NCI-H1105 treated with DMSO at 0.1 percent for 48 hours (cell line): Measurements from ENCODE around the gene WDR70.
"Not testable (repeated sequence)": the region's sequence is repeated elsewhere in the genome, so short reads cannot be mapped to it uniquely, and the experiment has no call there.

Experiments used
- DNase-seq: peaks from one replicate; lab custom pipeline; 2025; lab: John Stamatoyannopoulos, UW

WDR70 gene

DNA sequence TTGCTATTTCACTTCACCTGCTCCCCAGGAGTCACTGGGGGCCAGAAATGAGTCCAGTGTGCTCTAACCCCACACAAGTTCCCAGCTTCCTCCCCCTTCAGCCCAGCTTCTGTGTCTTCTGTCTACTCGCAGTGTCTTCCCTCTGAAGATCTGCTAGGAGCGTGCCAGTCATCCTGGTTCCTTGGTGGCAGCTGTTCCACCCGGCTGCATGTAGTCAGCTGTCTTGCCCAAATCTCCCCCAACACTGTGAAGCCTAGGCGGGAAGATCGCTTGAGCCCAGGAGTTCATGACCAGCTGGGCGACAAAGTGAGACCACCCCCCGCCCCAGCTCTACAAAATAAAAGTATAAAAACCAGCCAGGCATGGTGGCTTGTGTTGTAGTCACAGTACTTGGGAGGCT is 306.7 kb downstream of the WDR70 start:
- DNase-seq = no peak

DNA sequence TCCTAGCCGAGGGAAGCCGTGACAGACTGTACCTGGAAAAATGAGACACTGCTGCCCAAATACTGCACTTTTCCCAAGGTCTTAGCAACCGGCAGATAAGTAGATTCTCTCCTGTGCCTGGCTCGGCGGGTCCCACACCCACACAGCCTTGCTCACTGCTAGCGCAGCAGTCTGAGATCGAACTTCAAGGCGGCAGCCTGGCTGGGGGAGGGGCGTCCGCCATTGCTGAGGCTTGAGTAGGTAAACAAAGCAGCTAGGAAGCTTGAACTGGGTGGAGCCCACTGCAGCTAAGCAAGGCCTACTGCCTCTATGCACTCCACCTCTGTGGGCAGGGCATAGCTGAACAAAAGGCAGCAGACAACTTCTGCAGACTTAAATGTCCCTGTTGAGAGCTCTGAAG is 309.8 kb downstream of the WDR70 start:
- DNase-seq = not testable (repeated sequence)

DNA sequence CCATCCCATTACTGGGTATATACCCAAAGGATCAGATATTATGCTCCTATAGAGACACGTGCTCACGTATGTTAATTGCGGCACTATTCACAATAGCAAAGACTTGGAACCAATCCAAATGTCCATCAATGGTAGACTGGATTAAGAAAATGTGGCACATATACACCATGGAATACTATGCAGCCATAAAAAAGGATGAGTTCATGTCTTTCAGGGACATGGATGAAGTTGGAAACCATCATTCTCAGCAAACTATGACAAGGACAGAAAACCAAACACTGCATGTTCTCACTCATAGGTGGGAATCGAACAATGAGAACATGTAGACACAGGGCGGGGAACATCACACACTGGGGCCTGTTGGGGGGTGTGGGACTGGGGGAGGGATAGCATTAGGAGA is 315.2 kb downstream of the WDR70 start:
- not testable (repeated sequence) for DNase-seq

DNA sequence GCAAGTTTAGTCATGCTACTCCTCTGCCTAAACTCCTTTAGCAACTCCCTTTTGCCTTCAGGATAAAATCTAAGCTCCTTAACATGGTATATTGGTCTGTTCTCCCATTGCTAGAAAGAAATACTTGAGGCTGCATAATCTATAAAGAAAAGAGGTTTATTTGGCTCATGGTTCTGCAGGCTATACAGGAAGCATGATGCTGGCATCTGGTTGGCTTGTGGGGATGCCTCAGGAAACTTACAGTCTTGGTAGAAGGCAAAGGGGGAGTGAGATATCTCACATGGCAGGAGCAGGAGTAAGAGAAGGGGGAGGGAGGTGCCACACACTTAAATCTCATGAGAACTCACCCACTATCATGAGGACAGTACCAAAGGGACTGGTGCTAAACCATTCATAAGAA is 315.7 kb downstream of the WDR70 start:
- DNase-seq = no peak

DNA sequence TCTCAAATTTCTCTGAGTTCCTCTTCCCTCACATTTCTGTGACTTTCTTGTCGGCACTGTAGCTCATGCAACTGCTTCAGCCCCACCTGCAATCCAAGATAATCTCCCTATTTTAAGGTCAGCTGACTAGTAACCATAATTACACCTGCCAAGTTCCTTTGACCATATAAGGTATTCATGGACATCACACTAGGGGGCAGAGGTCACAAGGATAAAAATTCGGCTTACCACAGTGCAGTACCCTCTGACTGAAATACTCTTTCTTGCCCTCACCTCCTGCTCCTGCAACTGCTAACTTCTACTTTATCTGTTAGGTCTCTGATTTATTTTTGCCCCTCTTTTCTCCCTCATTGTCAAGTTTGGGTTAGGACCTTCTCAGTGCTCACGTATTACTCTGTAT is 316.5 kb downstream of the WDR70 start:
- DNase-seq = no peak

DNA sequence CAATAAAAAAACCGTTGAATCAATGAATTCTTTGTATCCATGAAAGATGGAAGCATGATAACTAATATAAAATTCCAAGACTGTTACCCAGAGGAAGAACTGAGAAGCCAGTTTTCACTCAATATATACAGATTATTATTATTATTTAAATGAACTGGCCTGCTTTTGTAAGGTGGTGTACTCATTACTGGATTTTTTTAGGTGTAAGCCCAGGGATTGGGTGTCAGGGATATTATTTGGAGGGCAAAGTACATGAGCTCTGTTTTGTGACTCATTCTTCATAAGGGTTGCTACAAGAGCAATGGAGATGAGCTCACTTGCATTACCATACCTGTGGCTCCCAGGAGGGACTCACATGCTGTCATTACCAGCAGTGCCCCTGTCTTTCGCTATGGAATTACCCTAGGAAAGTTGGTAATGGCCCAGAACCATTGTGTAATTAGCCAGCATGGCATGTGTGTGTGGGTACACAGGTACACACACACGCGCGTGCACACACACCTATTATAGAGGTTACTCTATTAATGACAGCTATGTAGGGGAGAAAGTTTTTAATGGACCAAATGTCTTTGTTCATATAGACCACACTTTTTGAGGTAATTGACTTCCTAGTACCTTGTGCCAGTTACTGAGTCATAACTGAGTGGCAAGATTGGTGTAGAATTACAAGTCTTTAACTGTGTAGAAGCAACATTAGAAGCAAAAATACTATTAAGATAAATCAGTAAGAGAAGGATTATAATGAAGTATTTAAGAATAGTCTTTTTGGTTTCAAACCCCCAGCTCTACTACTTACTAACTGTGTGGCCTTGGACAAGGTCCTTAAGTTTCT is 317.3 kb downstream of the WDR70 start:
- DNase-seq = peak; percentile 5

DNA sequence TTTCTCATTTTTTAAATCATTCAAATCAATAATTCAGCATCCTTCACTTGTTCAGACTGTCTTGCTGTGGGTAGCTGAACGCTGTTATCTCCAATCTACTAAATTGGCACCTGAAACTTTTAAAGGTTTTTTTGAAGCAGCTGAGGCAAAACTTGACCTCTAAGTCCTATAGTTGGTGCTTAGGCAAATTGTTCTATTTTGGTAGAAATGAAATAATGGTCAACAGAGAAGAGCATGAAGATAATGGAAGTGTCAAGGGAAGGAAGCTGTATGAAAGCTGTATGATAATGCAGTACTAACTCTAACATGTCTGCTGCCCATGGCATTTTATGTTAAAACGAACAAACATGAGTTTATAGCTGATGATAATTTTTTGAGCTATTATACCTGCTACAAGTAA is 322.8 kb downstream of the WDR70 start:
- DNase-seq = no peak

DNA sequence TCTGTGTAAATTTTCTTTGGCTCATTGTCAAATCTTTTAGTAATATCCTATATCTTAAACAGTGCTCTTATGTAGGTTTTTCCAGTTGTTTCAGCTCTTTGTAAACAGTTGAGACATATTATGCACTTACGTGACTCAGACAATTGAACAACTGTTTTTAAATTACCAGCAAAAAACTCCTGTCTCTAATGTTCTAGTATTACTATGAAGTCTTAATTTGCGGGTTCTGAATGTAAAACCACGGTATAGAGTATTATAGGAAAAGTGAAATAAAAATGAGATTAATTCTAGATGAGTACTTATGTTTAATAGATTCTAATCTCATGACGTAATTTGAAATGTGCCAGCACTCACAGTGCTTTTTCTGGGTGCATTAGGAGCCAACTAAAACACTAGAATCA is 324.7 kb downstream of the WDR70 start:
- DNase-seq = no peak

DNA sequence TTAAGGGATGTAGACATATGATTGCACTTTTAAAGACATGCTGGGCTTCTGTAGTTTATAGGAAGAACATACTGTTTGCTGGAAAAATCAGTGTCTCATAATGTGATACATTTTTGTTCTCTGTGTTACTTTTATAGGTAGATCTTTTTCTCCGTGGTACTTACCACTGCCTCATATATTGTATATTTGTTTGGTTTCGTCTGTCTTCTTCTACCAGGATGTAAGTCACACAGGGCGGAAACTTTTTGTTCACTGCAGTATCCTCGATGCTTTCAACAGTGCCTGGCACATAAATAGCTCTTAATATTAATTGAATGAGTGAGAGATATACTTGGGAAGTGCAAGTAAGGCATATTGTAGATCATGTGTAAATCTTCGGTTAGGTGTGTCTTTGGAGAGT is 325.3 kb downstream of the WDR70 start:
- no peak for DNase-seq

DNA sequence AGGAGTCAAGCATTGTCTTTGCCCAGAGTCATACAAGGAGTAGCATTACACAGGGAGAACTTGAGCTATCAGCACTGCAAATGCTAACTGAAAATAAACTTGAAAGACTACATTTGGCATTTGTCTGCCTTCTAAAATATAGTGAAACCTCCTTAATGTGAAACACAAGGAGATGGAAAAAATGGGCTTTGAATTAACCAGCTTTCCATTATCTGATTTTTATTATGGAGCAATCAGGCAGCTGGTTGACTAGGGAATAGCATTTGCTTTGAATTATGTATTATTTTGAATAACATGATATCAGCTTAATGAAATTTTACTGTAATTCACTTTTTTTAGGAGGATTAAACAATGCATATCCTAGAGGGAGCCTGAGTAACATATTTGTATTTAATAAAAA is 329.9 kb downstream of the WDR70 start:
- no peak for DNase-seq

DNA sequence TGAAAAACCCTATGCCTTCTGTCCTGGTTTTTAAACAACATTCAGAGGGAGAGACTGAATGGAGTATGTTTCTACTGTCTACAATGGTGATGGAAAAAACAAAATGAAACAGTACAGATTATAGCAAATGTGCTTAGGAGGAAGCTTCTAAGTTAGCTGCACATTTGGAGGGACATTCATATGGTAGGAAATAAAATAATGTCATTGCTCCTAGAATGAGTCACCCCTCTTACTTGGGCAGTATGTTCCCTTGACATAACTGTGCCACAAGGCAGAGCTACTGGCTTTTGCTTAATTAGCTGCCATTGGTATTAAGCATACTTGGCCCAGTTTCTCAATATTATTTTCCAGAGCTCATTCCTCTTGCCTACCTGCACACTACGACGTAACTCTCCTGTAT is 331.8 kb downstream of the WDR70 start:
- DNase-seq = no peak

DNA sequence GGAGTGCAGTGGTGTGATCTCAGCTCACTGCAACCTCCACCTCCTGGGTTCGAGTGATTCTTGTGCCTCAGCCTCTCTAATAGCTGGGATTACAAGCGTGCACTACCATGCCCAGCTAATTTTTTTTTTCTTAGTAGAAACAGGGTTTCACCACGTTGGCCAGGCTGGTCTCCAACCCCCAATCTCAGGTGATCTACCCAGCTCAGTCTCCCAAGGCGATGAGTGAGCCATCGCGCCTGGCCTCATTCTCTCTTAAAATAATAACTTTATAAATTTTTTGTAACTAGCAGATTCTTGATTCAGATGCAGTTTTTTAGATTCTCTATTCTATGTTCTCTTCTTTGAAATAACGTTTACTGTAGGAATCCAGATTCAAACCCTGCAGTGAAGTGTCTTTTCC is 333.6 kb downstream of the WDR70 start:
- DNase-seq = no peak

DNA sequence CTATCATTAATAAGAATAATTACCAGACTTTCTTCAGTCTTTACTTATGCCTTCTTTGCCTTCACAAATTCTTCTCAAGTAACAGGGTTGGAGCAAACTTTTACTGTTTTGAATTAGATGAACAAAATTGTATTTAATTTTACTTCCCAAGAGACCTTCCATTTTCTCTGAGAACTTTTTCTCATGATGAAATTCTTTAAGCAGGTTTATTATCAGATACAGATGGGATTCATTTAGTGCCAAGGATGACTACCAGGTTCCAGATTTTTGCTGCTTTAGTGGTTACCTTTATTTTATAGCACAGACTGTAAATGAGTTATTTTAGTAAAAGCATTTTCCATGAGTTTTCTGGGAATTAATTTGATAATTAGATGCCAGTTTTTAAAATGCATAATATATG is 335.6 kb downstream of the WDR70 start:
- DNase-seq = no peak

DNA sequence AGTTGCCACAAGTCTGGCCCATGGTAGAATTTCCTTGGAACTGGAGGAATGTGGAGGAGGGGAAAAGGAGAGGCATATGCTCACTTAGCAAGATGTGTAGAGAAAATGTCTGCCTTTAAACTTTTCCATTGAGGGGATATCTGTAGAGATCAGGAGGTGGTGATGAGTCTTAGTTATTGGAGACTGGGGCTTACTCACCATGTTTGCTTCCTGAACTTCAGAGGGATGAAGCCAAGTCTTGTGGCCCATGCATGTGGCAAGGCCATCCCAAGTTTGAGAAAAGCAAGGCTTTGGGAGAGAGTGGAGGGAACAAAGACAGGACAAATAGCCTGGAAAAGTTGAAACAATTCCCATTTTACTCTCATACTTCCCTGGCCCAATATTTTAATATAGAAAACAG is 336.2 kb downstream of the WDR70 start:
- no peak for DNase-seq

DNA sequence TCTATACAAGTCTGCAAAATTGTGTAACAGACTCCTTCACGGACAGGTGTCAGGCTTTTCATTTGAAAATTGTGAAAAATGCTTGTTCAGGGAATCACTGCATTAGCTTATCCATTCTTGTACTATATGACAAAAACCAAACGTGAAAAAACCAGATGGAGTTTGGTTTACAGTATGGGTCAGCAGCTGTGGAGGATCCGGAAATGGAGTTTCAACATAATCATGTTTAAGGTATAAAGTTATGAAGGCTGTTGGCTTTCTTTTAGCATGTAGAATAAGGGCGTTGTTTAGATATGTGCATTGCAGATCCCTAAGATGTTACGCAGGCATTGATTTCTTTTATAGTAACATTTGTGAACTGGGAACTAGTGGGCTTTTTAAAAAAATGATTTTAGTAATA is 336.9 kb downstream of the WDR70 start:
- no peak for DNase-seq

DNA sequence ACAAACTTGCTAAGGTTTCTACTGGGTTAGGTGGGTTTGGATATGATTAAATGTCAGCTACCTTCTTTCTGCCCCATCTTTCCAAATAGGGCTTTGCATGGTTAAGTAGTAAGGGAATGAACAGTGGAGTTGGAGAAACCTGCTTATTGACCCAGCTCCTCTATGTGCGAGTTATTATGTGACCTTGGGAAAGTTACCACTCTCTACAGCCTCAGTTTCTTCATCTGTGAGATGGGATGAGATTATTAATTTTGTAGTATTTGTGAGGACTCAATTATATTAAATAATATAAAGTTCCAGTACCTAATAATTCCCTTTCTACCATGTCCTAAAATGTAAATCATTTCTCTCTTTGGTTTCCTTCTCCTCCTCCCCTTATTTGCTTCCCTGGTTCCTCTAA is 337.3 kb downstream of the WDR70 start:
- no peak for DNase-seq

DNA sequence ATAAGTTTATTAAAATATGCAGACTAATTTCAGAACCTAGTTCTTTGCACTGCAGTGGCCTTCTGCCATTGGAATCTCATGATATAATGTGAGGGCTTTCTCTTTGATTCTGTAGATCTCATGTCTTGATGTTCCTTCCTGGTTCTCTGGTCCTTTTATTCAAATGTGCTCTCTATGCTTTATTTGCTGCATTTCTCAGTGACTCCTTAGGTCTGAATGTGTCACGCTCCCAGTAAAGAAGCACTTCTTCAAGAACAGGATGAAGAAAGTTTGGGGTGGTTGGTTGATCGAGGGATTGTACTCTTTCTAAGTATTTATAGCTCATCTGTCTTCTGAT is 338.1 kb downstream of the WDR70 start:
- DNase-seq = no peak

DNA sequence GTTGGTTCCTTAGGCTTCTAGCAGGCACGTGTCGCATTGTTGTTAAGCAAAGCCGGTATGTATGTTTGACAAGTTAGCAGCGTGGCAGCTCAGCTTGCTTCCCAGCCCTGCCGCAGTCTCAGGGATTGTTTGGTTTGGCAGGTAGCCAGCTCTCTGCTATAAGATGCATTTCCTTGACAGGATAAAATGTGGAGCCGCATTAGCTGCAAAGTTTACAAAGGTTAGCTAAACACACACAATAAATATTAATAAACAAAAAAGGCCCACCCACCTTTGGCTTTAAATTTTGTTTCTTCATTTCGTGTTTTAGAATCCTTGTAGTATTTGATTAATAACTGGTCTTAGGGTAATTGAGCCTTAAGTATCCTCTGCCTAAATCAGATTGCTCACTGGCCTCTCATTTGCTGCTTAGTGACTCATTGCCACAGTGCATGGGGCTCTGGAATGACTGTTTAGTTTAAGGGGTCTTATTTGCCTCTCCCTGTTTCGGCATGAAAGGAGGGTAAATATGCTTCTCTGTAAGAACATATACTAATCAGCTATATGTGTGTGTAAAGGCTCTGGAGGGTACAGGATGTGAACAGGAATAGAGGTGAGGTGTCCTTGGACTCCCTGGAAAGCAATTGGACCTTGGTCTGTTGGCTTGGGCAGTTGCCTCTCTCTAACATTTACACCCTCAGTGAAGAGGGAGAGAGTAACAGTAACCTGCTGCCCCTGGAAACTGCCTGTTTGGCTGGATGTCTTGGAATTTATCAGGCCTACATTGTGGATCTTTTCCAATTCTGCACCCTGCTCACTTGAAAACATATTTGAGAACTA is 338.7 kb downstream of the WDR70 start:
- DNase-seq = peak; percentile 94

DNA sequence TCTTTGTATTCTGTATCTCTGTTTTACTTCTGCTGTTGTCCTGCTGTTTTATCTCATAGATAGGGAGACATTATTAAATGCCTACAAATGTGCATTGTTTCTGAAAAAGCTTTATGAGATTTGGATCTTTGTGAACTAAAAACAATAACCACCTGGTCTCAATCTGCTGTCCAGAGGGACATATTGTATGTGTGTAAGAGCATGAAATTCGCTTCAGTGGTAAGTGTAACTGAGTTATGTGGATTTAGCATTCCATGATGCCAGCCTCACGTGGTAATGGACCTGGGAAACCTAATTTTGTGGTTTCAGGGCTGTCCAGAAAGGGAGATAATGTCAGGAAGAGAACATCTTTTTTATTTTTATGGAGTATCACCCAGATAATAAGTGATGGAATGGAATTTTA is 341.4 kb downstream of the WDR70 start:
- no peak for DNase-seq

DNA sequence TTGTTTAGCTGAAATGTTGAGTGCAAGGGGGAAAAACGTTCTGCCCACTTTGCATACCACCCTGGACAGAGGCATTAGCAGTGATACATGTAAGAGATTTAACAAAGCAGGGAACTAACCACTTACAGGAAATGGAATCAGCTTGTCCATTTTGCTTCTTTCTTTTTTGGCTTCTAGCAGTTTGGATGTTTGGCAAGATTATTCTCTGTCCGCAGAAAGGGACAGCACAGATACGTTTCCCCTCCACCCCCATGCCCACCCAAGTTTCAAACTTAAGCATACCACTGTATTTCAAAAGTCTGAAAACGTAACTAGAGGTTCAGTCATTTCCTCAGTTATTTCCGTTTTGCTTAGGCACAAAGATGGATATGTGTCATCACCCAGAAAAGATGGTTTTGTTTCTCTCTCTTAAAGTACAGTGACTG is 342.3 kb downstream of the WDR70 start:
- no peak for DNase-seq

DNA sequence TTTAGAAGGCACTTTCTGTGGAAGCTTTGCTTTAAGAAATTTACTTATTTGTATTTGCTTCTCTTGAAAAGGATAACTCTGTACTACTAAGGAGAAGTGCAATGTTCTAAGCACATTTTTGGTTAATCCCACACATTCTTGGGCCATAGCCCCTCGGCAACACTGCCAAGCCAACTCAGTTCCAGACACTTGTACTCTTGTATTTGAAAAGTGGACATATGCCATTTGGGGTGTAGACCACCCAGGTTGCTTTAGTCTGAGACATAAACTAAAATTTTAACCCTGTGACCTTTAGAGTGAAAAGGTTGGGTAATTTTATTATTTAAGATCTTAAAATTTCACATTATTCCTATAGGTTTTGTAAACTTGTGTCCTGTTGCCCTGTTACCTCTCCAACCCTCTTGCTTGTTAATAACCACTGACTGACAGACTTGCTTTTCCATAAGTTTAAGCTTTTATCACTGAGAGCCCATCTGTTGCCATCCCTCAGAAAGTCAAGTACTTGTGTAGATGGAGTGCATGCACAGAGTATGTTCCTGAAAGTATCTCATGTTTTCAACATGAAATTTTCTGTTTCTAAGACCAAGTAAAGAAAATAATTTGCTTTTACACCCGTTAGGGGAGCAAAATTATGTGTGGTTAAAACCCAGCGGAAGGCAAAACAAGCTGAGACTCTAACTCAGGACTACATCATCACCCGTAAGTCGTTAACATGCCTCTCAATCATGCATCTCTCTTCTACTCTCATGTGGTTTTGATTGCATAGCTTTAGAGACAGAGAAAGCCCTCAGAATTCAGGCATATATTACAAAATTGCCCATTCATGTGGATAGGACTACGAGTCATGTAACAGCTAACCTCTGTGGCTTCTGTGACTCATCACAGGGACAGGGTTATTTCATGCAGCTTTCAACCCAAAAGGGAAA is 343.4 kb downstream of the WDR70 start:
- DNase-seq = no peak

DNA sequence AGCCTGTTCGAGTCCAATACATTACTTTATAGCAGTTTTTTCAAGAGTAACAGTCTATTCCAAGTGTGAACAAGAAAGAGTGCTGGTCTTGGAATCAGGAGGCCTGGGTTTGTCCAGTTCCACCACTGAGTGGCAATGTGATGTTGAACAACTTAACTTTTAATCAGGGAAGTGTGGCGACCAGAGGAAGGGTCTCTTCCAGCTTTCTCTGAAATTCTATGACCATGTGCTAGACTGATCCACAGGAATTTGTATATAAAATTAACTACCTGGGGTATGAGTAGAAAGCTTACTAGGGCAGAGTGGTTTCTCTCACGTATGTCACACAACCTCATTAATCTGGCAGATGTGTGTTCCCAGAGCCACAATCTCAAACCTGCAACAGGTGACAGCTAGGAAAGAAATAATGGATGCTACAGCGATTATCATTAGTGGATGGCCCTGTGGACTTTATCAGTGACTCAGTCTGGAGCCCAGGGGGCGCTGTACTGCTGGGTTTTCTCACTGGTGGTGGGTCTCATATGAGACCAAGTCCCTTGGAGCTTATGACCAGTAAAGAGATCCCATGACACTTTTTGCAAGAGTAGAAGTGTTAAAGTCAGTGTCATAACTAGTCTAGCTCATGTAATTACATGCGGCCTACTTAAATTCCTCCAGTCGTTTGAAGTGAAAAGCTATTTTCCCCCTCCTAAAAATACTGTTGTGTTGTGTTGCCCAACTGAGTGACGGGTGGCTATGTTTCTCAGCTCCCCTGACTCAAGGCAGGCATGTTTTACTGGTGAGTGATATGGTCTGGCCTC is 344.2 kb downstream of the WDR70 start:
- DNase-seq = no peak
